GM12878 (cell line): ENCODE results near the gene M1AP. TPM values are rescaled to one million over a fixed set of nuclear protein-coding genes. Genes with fewer than 3 reads are reported as not detected.

Source experiments
- ASH2L ChIP-seq: fragments of 300-600, 200-600 bp; sonication (generic); IDR thresholded peaks from 2 replicates; pipeline ENCODE4 v1.6.1; 2017; ENCODE audit warnings: low read depth, mild to moderate bottlenecking, borderline replicate concordance
- DPF2 ChIP-seq: fragments of 450-650 bp; IDR thresholded peaks from 2 replicates; pipeline ENCODE4 v1.6.1; 2017; ENCODE audit warnings: mild to moderate bottlenecking
- KDM1A ChIP-seq: fragments of 200-600 bp; sonication (generic); IDR thresholded peaks from 2 replicates; pipeline ENCODE4 v1.6.1; 2016; ENCODE audit warnings: borderline replicate concordance
- POU2F2 ChIP-seq: IDR thresholded peaks from 3 replicates; pipeline ENCODE4 v1.6.1; 2011; ENCODE audit warnings: low read depth, mild to moderate bottlenecking, low read length, borderline replicate concordance
- STAT1 ChIP-seq: fragments of 450-650 bp; conservative IDR thresholded peaks from 2 replicates; pipeline ENCODE4 v1.6.1; 2014; ENCODE audit warnings: antibody characterized with exemption, mild to moderate bottlenecking
- TCF7 ChIP-seq: IDR thresholded peaks from 2 replicates; pipeline ENCODE4 v1.6.1; 2014; ENCODE audit warnings: antibody characterized with exemption, borderline replicate concordance
- polyA plus RNA-seq, 11 experiments: library from polyadenylated mRNA; depleted of rRNA in 4 of 11; unstranded in 6 of 11; stranded (reverse) in 5 of 11; fragments of >200 nt; fragmentation: Nextera tagmentation in 4 of 11; fragmentation: Illumina TruSeq in 1 of 11; extraction: Ambion mirVana in 4 of 11; extraction: Trizol in 1 of 11; gene quantifications; 1 replicate in 1 of 11; 2 replicates in 10 of 11; pipeline versions ENCODE4 v1.2.1 to v1.2.3, GENCODE V29; 2011 to 2016; ENCODE audit warnings: inconsistent platforms in 2 of 11, missing spikeins in 2 of 11, low read depth in 1 of 11
- total RNA-seq, 4 experiments: library from RNA; depleted of rRNA in 3 of 4; stranded (reverse); fragments of >200 nt in 3 of 4; fragmentation: Illumina TruSeq in 1 of 4; extraction: Trizol in 1 of 4; gene quantifications; 2 replicates each; pipeline versions ENCODE4 v1.2.1 to v1.2.3, GENCODE V29; 2013 to 2021
- TF ChIP-seq, protein P1 (sequence below): fragments of 150-350 bp; IDR thresholded peaks from 2 replicates; pipeline ENCODE4 v1.6.1; 2016; ENCODE audit warnings: low read depth, low read length

The M1AP gene
- total and polyA plus RNA-seq, 10 of the 15 experiments (the other 5 are each of a cell fraction or from before 2014, with no cell fraction given): 0.04 to 0.32 (median 0.16) TPM; not detected in 4

DNA sequence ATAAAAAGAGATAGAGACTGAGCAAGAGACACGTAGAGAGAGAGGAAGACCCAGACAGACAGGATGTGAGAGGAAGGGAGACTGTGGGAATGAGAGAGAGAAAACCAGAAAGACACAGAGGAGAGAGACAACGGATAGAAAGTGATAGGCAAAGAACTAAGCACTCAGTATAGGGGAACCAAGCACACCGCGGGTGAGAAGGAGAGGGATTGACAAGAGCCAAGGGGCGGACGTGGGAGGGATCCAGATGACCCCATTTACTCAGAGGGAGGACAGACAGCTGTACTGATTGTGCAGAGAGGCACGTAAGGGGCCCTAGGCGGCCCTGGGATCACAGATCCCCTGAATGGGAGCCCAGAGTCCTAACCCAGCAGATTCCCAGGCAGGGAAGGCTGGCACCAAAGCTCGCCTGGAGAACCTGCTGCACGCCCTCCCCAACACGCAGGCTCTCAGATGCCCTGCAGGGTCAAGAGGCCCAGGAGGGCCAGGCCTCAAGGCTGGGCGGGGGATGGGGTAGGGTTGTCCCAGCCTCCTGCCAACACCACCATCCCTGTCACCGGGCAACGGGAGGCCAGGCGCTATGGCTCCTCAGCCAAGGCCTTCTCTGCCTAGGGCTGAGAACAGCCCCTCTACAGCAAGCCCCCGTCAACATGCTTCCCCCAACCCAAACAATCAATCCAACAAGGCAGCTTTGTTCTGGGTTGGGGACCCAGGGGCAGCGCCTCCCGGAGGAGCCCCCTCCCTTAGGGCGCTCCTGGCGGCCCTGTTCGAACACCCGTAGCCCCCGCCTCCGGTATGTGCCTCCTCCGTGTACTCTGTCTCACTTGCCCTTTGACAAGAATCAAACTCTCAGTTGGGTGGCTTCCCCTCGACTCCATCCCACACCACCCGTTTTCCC lies 95.0 kb downstream of the M1AP start (continued):
- TF ChIP-seq, protein P1, sequence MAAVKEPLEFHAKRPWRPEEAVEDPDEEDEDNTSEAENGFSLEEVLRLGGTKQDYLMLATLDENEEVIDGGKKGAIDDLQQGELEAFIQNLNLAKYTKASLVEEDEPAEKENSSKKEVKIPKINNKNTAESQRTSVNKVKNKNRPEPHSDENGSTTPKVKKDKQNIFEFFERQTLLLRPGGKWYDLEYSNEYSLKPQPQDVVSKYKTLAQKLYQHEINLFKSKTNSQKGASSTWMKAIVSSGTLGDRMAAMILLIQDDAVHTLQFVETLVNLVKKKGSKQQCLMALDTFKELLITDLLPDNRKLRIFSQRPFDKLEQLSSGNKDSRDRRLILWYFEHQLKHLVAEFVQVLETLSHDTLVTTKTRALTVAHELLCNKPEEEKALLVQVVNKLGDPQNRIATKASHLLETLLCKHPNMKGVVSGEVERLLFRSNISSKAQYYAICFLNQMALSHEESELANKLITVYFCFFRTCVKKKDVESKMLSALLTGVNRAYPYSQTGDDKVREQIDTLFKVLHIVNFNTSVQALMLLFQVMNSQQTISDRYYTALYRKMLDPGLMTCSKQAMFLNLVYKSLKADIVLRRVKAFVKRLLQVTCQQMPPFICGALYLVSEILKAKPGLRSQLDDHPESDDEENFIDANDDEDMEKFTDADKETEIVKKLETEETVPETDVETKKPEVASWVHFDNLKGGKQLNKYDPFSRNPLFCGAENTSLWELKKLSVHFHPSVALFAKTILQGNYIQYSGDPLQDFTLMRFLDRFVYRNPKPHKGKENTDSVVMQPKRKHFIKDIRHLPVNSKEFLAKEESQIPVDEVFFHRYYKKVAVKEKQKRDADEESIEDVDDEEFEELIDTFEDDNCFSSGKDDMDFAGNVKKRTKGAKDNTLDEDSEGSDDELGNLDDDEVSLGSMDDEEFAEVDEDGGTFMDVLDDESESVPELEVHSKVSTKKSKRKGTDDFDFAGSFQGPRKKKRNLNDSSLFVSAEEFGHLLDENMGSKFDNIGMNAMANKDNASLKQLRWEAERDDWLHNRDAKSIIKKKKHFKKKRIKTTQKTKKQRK: no peak
- TF ChIP-seq DPF2 (peak; percentile 39; the same call in 1 of the 2 replicates), KDM1A (no peak), POU2F2 (peak; percentile 12; the same call in 1 of the 3 replicates), ASH2L (no peak), STAT1 (no peak), TCF7 (no peak)
